ENCODE measurements around the gene GSTT2B.

The GSTT2B gene

GRCh38 chr22:24007253-24008021, 46.4 kb upstream of the GSTT2B start:
- no peaks in the 10 kb centered on the region for H3K27me3 ChIP-seq (replicated peaks; ENCODE audit: control insufficient read depth, insufficient read depth, low read length)
- TF ChIP-seq CTCF (IDR thresholded peaks at IDR 0.05; ENCODE audit: insufficient read depth, low read length, poor library complexity, severe bottlenecking), result no peak
- DNase-seq (ENCODE audit: extremely low read depth, insufficient read length), result no peak
- H3K4me3 ChIP-seq (replicated peaks; ENCODE audit: low read depth, low read length), result no peak overlapping the region
- no peaks in the 10 kb centered on the region for H3K36me3 ChIP-seq (ENCODE audit: control insufficient read depth, insufficient read depth, low read length)

- no peaks in the 10 kb centered on the region for H3K36me3 ChIP-seq (ENCODE audit: control insufficient read depth, insufficient read depth, low read length)
- H3K4me3 ChIP-seq (replicated peaks; ENCODE audit: low read depth, low read length), result no peak overlapping the region
- TF ChIP-seq CTCF (IDR thresholded peaks at IDR 0.05; ENCODE audit: insufficient read depth, low read length, poor library complexity, severe bottlenecking), result no peak
- H3K27me3 ChIP-seq (replicated peaks; ENCODE audit: control insufficient read depth, insufficient read depth, low read length), result no peaks in the 10 kb centered on the region
- no peak for DNase-seq (ENCODE audit: extremely low read depth, insufficient read length)
Observed at GRCh38 chr22:24006914-24007214, 45.9 kb upstream of the GSTT2B start.

GRCh38 chr22:24006207-24006913, 45.4 kb upstream of the GSTT2B start:
- no peaks in the 10 kb centered on the region for H3K27me3 ChIP-seq (replicated peaks; ENCODE audit: control insufficient read depth, insufficient read depth, low read length)
- no peak overlapping the region for H3K4me3 ChIP-seq (replicated peaks; ENCODE audit: low read depth, low read length)
- no peaks in the 10 kb centered on the region for H3K36me3 ChIP-seq (ENCODE audit: control insufficient read depth, insufficient read depth, low read length)
- DNase-seq (ENCODE audit: extremely low read depth, insufficient read length), result no peak
- no peak for TF ChIP-seq CTCF (IDR thresholded peaks at IDR 0.05; ENCODE audit: insufficient read depth, low read length, poor library complexity, severe bottlenecking)

- no peak for TF ChIP-seq CTCF (IDR thresholded peaks at IDR 0.05; ENCODE audit: insufficient read depth, low read length, poor library complexity, severe bottlenecking)
- Histone ChIP-seq H3K27me3 (replicated peaks; ENCODE audit: control insufficient read depth, insufficient read depth, low read length) (no peaks in the 10 kb centered on the region), H3K4me3 (replicated peaks; ENCODE audit: low read depth, low read length) (no peak within 1 kb of the TSS), H3K36me3 (ENCODE audit: control insufficient read depth, insufficient read depth, low read length) (no peaks in the 10 kb centered on the region)
- no peak for DNase-seq (ENCODE audit: extremely low read depth, insufficient read length)
Observed at GRCh38 chr22:24005201-24005600, 44.2 kb upstream of the GSTT2B start, which contains the start of gene GSTT4. TSS of gene GSTT4 (minus strand) at chr22:24005453. CDS start at chr22:24005356, 97 bp downstream.

- TF ChIP-seq CTCF (IDR thresholded peaks at IDR 0.05; ENCODE audit: insufficient read depth, low read length, poor library complexity, severe bottlenecking), result no peak
- DNase-seq (ENCODE audit: extremely low read depth, insufficient read length), result no peak
- Histone ChIP-seq H3K27me3 (replicated peaks; ENCODE audit: control insufficient read depth, insufficient read depth, low read length) (no peaks in the 10 kb centered on the region), H3K36me3 (ENCODE audit: control insufficient read depth, insufficient read depth, low read length) (no peaks in the 10 kb centered on the region), H3K4me3 (replicated peaks; ENCODE audit: low read depth, low read length) (no peak overlapping the region)
Observed at GRCh38 chr22:24003887-24004286, 42.9 kb upstream of the GSTT2B start.

All from GM06990 (cell line).